ENCODE results near the gene HIF1A.

DNA sequence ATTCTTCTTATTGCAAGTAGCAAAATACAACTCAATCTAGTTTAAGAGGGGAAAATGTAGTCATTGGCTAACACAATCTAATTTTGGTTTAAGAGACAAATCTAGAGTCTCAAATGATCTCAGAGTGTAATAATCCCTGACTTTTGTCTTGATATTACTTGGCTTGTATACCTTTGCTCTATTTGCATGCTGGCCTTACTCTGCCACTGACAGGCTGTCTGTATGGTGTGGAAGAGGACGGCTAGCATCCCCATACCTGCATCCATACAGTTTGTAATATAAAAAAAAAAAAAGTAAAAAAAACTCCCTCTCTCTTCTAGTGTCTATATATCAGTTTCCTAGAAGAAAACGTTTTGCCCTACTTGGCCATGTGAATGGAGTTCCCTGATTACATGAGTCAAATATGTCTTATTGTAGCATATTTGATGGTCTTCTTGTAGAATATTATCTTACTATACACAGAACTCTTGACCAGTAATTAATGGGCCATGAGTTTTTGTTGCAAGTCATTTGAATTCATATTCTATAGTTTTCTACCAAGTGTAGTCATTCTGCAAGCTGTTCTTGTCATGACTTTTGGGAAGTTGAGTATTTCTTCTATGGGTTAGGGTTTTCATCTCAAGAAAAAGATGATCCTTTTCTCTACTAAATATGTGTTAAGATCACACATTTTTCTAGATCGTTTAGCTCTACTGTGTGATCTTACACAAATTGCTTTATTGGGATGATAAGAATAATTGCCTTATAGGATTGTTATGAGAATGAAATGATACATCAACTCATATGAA, 8.2 kb downstream of the HIF1A start:
- TF ChIP-seq, protein P1, sequence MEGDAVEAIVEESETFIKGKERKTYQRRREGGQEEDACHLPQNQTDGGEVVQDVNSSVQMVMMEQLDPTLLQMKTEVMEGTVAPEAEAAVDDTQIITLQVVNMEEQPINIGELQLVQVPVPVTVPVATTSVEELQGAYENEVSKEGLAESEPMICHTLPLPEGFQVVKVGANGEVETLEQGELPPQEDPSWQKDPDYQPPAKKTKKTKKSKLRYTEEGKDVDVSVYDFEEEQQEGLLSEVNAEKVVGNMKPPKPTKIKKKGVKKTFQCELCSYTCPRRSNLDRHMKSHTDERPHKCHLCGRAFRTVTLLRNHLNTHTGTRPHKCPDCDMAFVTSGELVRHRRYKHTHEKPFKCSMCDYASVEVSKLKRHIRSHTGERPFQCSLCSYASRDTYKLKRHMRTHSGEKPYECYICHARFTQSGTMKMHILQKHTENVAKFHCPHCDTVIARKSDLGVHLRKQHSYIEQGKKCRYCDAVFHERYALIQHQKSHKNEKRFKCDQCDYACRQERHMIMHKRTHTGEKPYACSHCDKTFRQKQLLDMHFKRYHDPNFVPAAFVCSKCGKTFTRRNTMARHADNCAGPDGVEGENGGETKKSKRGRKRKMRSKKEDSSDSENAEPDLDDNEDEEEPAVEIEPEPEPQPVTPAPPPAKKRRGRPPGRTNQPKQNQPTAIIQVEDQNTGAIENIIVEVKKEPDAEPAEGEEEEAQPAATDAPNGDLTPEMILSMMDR (IDR thresholded peaks at IDR 0.05): no peak
- no peak for TF ChIP-seq ZFX (IDR thresholded peaks at IDR 0.05; ENCODE audit: borderline replicate concordance)

Data from 22Rv1 (cell line).